ENCODE results near the gene SLC2A5. TPM values are rescaled to one million over a fixed set of nuclear protein-coding genes. Genes with fewer than 3 reads are reported as not detected.
"Not testable (repeated sequence)": the region's sequence is repeated elsewhere in the genome, so short reads cannot be mapped to it uniquely, and the experiment has no call there.

SLC2A5 gene
- total RNA-seq, 2 experiments from 2014 or later: not detected

DNA sequence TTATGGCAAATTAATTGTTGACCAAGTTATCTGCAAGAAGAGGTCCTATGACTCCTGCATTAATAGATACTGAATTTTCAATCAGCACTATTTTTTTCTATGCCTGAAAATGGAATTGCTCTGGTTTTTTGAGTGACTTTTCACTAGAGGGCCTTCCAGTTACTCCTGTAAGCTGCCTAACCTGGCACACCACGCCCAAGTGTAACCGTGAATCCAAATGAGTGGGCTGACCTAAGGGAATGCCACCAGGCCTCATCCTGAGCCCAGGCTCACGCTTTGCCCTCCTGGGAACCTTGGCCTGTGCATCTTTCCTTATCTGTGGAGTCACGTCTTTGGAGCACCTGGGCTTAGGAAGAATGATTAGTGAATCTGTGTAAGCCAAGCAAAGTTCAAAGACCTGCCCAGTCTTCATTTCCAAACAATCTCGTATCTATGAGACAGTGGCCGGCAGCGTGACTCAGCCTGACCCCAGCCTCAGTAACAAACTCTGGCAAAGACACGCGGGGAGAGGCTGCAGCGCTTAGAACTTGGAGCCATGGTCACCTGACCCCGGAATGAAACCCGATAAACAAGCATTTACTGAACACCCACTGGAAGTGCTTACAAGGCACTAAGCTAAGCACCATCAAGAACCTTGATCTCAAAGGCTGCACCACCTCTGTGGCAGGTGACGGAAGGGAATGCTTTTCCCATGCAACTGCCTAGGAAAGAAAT lies 75.3 kb downstream of the SLC2A5 start:
- H3K4me3 Mint-ChIP-seq, DNase-seq: not testable (repeated sequence)

DNA sequence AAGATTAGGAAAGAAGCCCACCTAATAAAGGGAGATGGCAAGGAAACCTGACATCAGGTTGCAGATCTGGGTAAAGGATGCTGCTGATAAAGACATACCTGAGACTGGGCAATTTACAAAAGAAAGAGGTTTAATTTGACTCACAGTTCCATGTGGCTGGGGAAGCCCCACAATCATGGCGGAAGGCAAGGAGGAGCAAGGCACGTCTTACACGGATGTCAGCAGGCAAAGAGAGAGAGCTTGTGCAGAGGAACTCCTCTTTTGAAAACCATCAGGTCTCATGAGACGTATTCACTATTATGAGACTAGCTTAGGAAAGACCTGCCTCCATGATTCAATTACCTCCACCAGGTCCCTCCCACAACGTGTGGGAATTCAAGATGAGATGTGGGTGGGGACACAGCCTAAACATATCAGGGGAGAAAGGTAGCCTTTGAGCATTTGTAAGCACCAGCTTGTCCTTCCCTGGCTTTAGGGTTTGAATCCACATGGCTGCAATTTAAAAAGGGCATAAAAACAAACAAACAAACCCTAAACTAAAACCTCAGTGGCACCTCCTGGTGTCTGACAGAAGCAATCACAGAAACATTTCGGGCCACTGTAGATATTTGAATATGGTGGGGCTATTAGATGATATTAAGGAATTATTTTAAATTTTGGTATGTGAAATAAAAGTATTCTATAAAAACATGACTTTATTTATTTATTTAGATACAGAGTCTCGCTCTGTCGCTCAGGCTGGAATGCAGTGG lies 76.3 kb downstream of the SLC2A5 start:
- DNase-seq (peak; percentile 34), ATAC-seq (no peak)
- CTCF ChIA-PET: interaction anchor here (0.6 to 1.2 kb wide), 3 partner anchors 10 to 76 kb away, joined by 3 to 4 read pairs (median 3); no protein-coding TSS in a partner anchor
- POLR2A ChIA-PET: no interaction called here
- Mint-ChIP-seq H3K4me3 (no peak overlapping the region), H3K9me3 (ENCODE audit: low read depth) (peaks cover 6% of the 10 kb centered on the region), H3K36me3 (ENCODE audit: low read depth) (no peaks in the 10 kb centered on the region), H3K4me1 (peaks cover 4% of the 10 kb centered on the region), H3K27me3 (no peaks in the 10 kb centered on the region), H3K27ac (no peak overlapping the region)
- intact Hi-C loops (cut with DNase I, micrococcal nuclease): no loop called here

More for the DNA sequence above, 75.3 kb downstream of the SLC2A5 start:
- POLR2A ChIA-PET; H3K27me3 Mint-ChIP-seq; H3K9me3 Mint-ChIP-seq (ENCODE audit: low read depth); H3K4me1 Mint-ChIP-seq; intact Hi-C loops (cut with DNase I, micrococcal nuclease); H3K27ac Mint-ChIP-seq; H3K36me3 Mint-ChIP-seq (ENCODE audit: low read depth); ATAC-seq: not testable (repeated sequence)
- CTCF ChIA-PET: interaction anchor here (1.1 kb wide), 1 partner anchor 77 kb away, joined by 3 read pairs; no protein-coding TSS in a partner anchor

DNA sequence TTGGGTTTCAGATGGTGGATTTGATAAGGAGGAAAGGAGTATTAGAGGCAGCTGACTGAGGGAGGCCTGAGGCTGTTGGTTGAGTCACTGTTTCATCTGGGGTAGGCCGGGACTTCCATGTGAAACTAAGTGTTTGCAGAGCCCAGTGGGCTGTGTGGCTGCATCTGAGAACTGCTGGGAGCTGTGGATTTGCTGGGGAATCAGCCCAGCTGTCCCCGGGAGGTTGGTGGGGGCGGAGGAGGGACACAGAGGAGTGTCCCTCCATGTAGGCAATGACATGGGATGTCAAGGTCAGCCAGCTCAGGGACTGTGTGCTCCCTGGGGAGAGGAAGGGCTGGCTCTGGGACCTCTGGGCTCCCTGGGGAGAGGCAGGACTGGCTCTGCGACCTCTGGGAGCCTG lies 79.6 kb downstream of the SLC2A5 start:
- Mint-ChIP-seq H3K4me1 (peaks cover 18% of the 10 kb centered on the region), H3K27ac (no peak overlapping the region), H3K4me3 (no peak overlapping the region), H3K36me3 (ENCODE audit: low read depth) (no peaks in the 10 kb centered on the region), H3K9me3 (ENCODE audit: low read depth) (peaks cover 6% of the 10 kb centered on the region), H3K27me3 (no peaks in the 10 kb centered on the region)
- DNase-seq (no peak), ATAC-seq (no peak)
- ChIA-PET POLR2A (interaction anchor here (1.3 kb wide), 1 partner anchor 15 kb away, joined by 4 read pairs; no protein-coding TSS in a partner anchor), CTCF (interaction anchor here (0.7 to 4.4 kb wide), 16 partner anchors 9 to 1725 kb away, joined by 3 to 30 read pairs (median 4); no protein-coding TSS in a partner anchor)
- intact Hi-C loops (cut with DNase I, micrococcal nuclease): loop anchor here (2.0 to 5.0 kb wide), 2 partner anchors 27 to 118 kb away; no protein-coding TSS in a partner anchor

DNA sequence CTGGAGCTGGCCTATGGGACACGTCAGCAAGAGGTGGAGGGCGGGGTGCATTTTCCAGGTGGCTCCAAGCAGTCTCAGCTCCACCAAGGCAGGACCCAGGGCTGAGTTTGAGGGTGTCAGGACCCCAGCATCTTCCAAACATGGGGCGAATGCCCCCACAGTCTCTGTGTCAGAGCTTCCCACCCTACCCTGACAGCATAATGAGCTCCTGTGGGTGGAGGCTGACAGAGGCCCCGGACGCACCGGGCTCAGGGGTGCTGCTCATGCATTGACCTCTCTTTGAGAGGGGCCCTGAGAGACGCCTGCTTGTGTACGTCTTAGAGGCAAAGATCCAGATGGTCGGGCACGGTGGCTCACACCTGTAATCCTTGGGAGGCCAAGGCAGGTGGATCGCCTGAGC lies 80.4 kb downstream of the SLC2A5 start:
- Mint-ChIP-seq H3K36me3 (ENCODE audit: low read depth) (no peaks in the 10 kb centered on the region), H3K27me3 (no peaks in the 10 kb centered on the region), H3K4me1 (peaks cover 18% of the 10 kb centered on the region), H3K9me3 (ENCODE audit: low read depth) (peaks cover 6% of the 10 kb centered on the region), H3K4me3 (no peak overlapping the region), H3K27ac (no peak overlapping the region)
- no peak for ATAC-seq
- ChIA-PET CTCF (interaction anchor here (0.5 to 4.4 kb wide), 20 partner anchors 8 to 1726 kb away, joined by 3 to 30 read pairs (median 4); no protein-coding TSS in a partner anchor), POLR2A (interaction anchor here (0.6 kb wide), 1 partner anchor 133 kb away, joined by 3 read pairs; no protein-coding TSS in a partner anchor)
- intact Hi-C loops (cut with DNase I, micrococcal nuclease): loop anchor here (2.0 to 5.0 kb wide), 2 partner anchors 26 to 117 kb away; no protein-coding TSS in a partner anchor
- DNase-seq: no peak

DNA sequence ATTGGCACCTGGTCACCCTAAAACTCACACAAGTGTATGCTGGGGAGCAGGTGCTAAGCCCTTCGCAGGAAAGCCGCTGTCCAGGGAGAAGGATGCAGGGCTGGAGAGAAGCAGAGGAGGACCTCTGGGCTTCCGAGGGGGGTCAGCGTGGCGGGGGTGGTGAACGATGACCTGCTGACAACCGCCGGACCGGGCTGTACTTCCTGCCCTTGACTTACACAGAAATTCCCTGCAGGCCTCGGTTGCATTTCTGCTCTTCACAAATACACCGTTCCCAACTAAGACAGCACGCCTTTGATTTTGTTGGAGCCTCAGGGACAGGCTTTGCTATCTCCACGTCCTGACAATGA lies 80.8 kb downstream of the SLC2A5 start:
- Mint-ChIP-seq H3K9me3 (ENCODE audit: low read depth) (peaks cover 6% of the 10 kb centered on the region), H3K27ac (no peak overlapping the region), H3K36me3 (ENCODE audit: low read depth) (no peaks in the 10 kb centered on the region), H3K27me3 (no peaks in the 10 kb centered on the region), H3K4me1 (peaks cover 18% of the 10 kb centered on the region), H3K4me3 (no peak overlapping the region)
- ChIA-PET POLR2A (interaction anchor here (0.6 kb wide), 1 partner anchor 133 kb away, joined by 3 read pairs; no protein-coding TSS in a partner anchor), CTCF (interaction anchor here (0.5 to 4.4 kb wide), 15 partner anchors 12 to 213 kb away, joined by 3 to 30 read pairs (median 6); no protein-coding TSS in a partner anchor)
- DNase-seq: no peak
- intact Hi-C loops (cut with DNase I, micrococcal nuclease): loop anchor here (1.0 to 5.0 kb wide), 3 partner anchors 26 to 116 kb away; no protein-coding TSS in a partner anchor
- no peak for ATAC-seq

DNA sequence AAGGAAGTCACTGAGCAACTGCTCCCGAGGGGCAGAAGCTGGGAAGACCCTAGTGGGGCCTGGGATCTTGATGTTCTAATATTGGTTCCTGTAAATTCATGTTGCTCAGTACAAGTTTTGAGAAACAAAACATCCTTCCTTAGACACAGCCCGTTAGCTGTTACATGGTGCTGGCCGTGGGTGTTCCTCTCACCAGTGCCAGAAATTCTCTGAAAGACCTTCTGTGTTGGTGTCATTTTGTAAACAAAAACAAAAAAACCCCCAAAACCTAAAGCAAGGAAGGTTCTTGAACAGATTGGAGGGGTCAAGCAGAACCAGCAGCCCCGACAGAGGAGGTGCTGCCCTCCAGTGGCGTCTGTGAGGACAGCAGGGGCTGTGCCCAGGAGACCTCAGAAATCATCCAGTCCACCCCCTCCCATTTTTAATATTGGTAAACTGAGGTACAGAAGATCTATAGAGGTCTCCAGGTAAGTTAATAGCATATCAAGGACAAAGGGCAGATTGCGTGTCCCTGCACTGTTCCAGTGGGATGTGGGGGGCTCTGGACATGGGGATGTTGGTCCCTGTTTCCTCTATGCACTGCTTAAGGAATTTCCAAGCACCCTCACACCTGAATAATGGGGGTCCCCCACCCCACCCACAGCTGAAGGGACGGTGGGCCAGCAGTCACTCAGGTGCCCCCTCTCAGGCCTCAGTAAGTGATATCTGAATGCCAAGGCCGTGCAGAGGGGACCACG lies 81.4 kb downstream of the SLC2A5 start:
- ChIA-PET POLR2A (interaction anchor here (1.5 kb wide), 1 partner anchor 121 kb away, joined by 4 read pairs; no protein-coding TSS in a partner anchor), CTCF (interaction anchor here (0.6 to 4.4 kb wide), 29 partner anchors 8 to 213 kb away, joined by 3 to 30 read pairs (median 4); no protein-coding TSS in a partner anchor)
- Mint-ChIP-seq H3K4me1 (peaks cover 18% of the 10 kb centered on the region), H3K9me3 (ENCODE audit: low read depth) (peaks cover 4% of the 10 kb centered on the region), H3K4me3 (no peak overlapping the region), H3K27me3 (no peaks in the 10 kb centered on the region), H3K36me3 (ENCODE audit: low read depth) (no peaks in the 10 kb centered on the region), H3K27ac (peak overlapping the region; percentile 65)
- ATAC-seq (peak; percentile 77), DNase-seq (peak; percentile 82)
- intact Hi-C loops (cut with DNase I, micrococcal nuclease): loop anchor here (1.0 to 5.0 kb wide), 3 partner anchors 25 to 116 kb away; no protein-coding TSS in a partner anchor

DNA sequence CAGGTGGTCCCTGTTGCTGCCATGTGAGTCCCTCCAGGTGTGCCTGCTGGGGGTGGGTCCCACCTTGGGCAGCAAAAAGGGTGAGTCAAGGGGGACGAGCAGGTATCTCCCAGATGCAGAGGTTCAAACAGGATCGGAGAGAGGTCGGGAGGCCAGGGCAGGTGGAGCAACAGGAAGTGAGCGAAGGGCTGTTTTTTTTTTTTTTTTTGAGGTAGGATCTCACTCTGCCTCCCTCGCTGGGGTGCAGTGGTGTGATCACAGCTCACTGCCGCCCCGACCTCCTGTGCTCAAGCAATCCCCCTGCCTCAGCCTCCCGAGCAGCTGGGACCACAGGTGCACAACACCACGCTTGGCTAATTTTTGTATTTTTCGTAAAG lies 82.6 kb downstream of the SLC2A5 start:
- ChIA-PET CTCF (interaction anchor here (0.9 to 4.4 kb wide), 13 partner anchors 12 to 135 kb away, joined by 3 to 30 read pairs (median 4); no protein-coding TSS in a partner anchor), POLR2A (interaction anchor here (1.5 kb wide), 1 partner anchor 120 kb away, joined by 4 read pairs; no protein-coding TSS in a partner anchor)
- Mint-ChIP-seq H3K9me3 (ENCODE audit: low read depth) (no peaks in the 10 kb centered on the region), H3K36me3 (ENCODE audit: low read depth) (no peaks in the 10 kb centered on the region), H3K27ac (peak overlapping the region; percentile 62), H3K4me3 (no peak overlapping the region), H3K4me1 (peaks cover 18% of the 10 kb centered on the region), H3K27me3 (no peaks in the 10 kb centered on the region)
- intact Hi-C loops (cut with DNase I, micrococcal nuclease): loop anchor here (5.0 kb wide), 1 partner anchor 115 kb away; no protein-coding TSS in a partner anchor
- peak; percentile 25 for DNase-seq
- ATAC-seq: no peak

DNA sequence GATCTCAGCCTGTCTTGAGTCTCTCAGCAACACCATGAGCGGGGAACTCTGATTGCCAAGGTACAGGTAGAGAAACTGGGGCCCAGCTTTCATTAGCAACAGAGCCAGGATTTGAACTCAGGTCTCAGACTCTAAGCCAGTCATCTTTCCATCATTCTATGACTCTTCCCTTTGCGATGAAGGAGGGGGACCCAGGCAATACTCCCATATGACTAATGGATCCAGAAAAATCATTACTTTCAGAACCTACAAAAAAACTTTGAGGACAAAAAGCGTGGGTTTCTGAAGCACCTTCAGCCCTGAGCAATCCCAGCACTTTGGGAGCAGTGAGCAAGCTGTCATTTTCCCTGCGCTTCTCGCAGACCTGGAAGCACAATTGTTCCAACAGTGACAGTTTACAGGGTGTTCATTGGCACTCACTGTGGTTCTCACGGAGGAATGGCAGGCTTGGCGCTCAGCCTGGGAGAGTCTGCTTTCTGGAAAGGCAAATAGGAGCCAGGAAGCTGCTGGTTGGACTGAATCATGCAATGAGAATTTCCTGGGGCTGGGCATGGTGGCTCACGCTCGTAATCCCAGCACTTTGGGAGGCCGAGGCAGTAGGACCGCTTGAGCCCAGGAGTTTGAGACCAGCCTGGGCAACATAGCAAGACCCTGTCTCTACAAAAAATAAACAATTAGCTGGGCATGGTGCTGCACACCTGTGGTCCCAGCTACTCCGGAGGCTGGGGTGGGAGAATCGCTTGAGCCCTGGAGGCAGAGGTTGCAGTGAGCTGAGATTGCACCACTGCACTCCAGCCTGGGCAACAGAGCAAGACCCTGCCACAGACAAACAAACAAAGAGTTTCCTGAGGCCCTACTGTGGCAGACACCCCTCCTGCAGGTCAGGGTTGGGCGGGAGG lies 83.3 kb downstream of the SLC2A5 start:
- Mint-ChIP-seq H3K4me1 (peaks cover 18% of the 10 kb centered on the region), H3K36me3 (ENCODE audit: low read depth) (no peaks in the 10 kb centered on the region), H3K27me3 (no peaks in the 10 kb centered on the region), H3K27ac (peak overlapping the region; percentile 62), H3K4me3 (no peak overlapping the region), H3K9me3 (ENCODE audit: low read depth) (no peaks in the 10 kb centered on the region)
- CTCF ChIA-PET: interaction anchor here (1.1 to 4.4 kb wide), 7 partner anchors 12 to 137 kb away, joined by 3 to 30 read pairs (median 10); no protein-coding TSS in a partner anchor
- POLR2A ChIA-PET: no interaction called here
- DNase-seq (no peak), ATAC-seq (no peak)
- intact Hi-C loops (cut with DNase I, micrococcal nuclease): loop anchor here (5.0 kb wide), 1 partner anchor 114 kb away; no protein-coding TSS in a partner anchor
